Thoracic aorta (tissue), 2 donors: ENCODE results near the gene EXOC4. TPM values are rescaled to one million over a fixed set of nuclear protein-coding genes. Genes with fewer than 3 reads are reported as not detected.

Source experiments
- ATAC-seq: fragments of 150-250 bp; one replicate; pipeline ENCODE4 v1.8.0; 2017; ENCODE audit warnings: low read depth; ENCODE audit not compliant: insufficient number of reproducible peaks, low FRiP score
- DNase-seq: peaks from one replicate; pipeline ENCODE4 v3.0.0-alpha.2; 2020; ENCODE audit warnings: low spot score
- H3K27ac ChIP-seq, 2 donors: fragments of 200-600 bp; sonication (generic); 1 replicate in 1 of 2; 2 replicates in 1 of 2; pipeline ENCODE4 v1.5.1; 2016; ENCODE audit warnings: mild to moderate bottlenecking in 2 of 2, moderate library complexity in 2 of 2
- H3K27me3 ChIP-seq: fragments of 200-600 bp; sonication (generic); replicated peaks from 2 replicates; pipeline ENCODE4 v1.6.0; 2016; ENCODE audit warnings: mild to moderate bottlenecking; ENCODE audit not compliant: insufficient read depth
- H3K36me3 ChIP-seq: fragments of 200-600 bp; sonication (generic); one replicate; pipeline ENCODE4 v1.5.1; 2016
- H3K4me1 ChIP-seq, 2 donors: fragments of 200-600 bp; sonication (generic); 1 replicate in 1 of 2; 2 replicates in 1 of 2; pipeline versions ENCODE4 v1.5.1 to v1.6.0; 2016; ENCODE audit warnings: low read depth in 2 of 2, mild to moderate bottlenecking in 1 of 2; ENCODE audit not compliant: control insufficient read depth in 1 of 2
- H3K4me3 ChIP-seq: fragments of 200-600 bp; sonication (generic); 2 replicates; pipeline ENCODE4 v1.5.1; 2016; ENCODE audit warnings: mild to moderate bottlenecking
- H3K9me3 ChIP-seq: fragments of 200-600 bp; sonication (generic); 2 replicates; pipeline ENCODE4 v1.5.1; 2016
- total RNA-seq, 2 donors: library from RNA; depleted of rRNA; stranded (reverse); fragments of >200 nt; gene quantifications; one replicate each; pipeline versions ENCODE4 v1.1.0 to v1.2.3, GENCODE V29; 2016
- TF ChIP-seq, protein P1 (sequence below): fragments of 200-600 bp; sonication (generic); IDR thresholded peaks from one replicate; pipeline ENCODE4 v1.5.1; 2019; ENCODE audit warnings: antibody characterized with exemption

Gene EXOC4
- total RNA-seq, 2 donors from 2014 or later: 65.3 to 72.8 TPM

- H3K4me1 ChIP-seq: peaks cover 8 to 11% of the 10 kb centered on the region in 2 donors
These were observed 46.8 kb downstream of the EXOC4 start for GRCh38 chr7:133299676-133300075.

GRCh38 chr7:133300088-133300487, 47.2 kb downstream of the EXOC4 start:
- Histone ChIP-seq H3K4me1 (peaks cover 8 to 11% of the 10 kb centered on the region in 2 donors), H3K4me3 (no peak overlapping the region), H3K27ac (no peak overlapping the region), H3K36me3 (no peaks in the 10 kb centered on the region), H3K9me3 (no peaks in the 10 kb centered on the region), H3K27me3 (no peaks in the 10 kb centered on the region)
- DNase-seq: no peak
- no peak for ATAC-seq
- TF ChIP-seq, protein P1, sequence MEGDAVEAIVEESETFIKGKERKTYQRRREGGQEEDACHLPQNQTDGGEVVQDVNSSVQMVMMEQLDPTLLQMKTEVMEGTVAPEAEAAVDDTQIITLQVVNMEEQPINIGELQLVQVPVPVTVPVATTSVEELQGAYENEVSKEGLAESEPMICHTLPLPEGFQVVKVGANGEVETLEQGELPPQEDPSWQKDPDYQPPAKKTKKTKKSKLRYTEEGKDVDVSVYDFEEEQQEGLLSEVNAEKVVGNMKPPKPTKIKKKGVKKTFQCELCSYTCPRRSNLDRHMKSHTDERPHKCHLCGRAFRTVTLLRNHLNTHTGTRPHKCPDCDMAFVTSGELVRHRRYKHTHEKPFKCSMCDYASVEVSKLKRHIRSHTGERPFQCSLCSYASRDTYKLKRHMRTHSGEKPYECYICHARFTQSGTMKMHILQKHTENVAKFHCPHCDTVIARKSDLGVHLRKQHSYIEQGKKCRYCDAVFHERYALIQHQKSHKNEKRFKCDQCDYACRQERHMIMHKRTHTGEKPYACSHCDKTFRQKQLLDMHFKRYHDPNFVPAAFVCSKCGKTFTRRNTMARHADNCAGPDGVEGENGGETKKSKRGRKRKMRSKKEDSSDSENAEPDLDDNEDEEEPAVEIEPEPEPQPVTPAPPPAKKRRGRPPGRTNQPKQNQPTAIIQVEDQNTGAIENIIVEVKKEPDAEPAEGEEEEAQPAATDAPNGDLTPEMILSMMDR: no peak

More at GRCh38 chr7:133299676-133300075, 46.8 kb downstream of the EXOC4 start:
- TF ChIP-seq, protein P1: no peak
- no peak for DNase-seq
- Histone ChIP-seq H3K4me3 (no peak overlapping the region), H3K27ac (no peak overlapping the region), H3K27me3 (no peaks in the 10 kb centered on the region), H3K36me3 (no peaks in the 10 kb centered on the region), H3K9me3 (no peaks in the 10 kb centered on the region)
- ATAC-seq: no peak

DNA sequence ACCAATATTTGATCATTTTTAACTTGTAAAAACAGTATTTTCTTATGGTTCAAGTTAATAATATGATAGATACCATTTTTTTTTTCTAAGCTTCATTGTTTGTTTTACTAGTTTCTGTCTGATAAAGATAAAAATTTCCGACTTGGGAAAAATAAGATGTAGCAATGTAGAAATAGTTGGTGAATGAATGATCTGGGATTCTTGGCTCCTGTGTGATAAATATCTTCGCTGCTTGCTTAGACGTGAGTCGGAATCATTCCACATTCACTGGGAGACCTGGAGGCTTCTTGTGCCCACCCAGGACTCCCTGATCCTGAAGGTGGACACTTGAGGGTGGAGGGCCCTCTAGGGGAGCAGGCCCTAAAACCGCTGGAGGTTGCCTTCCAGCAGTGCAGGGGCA, 47.9 kb downstream of the EXOC4 start:
- no peak for ATAC-seq
- TF ChIP-seq, protein P1: no peak
- Histone ChIP-seq H3K36me3 (no peaks in the 10 kb centered on the region), H3K4me1 (peaks cover 8 to 11% of the 10 kb centered on the region in 2 donors), H3K27me3 (no peaks in the 10 kb centered on the region), H3K4me3 (no peak overlapping the region), H3K27ac (no peak overlapping the region), H3K9me3 (no peaks in the 10 kb centered on the region)
- DNase-seq: no peak

DNA sequence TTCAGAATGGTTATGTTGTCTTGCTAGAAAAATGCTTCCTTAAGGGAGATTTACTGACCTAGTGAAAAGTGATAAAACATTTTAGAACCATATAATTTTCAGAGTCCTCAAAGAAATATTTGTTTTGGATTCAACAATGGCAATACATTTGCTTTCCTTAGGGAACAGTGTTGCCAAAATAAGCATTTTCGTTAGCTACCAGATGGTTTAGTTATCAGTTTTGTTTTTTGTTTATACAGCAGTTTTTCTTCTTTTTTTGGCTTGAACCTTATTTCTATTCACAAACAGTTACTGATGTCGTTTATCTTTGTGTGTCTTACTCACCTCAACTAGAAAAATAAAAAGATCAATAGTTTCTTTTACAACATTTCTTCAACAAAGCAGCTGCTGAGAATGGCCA, 48.6 kb downstream of the EXOC4 start:
- peaks cover 8 to 11% of the 10 kb centered on the region in 2 donors for H3K4me1 ChIP-seq
- H3K4me3 ChIP-seq: no peak overlapping the region
- no peaks in the 10 kb centered on the region for H3K9me3 ChIP-seq
- no peaks in the 10 kb centered on the region for H3K27me3 ChIP-seq
- ATAC-seq (no peak), DNase-seq (no peak)
- TF ChIP-seq, protein P1: no peak
- H3K27ac ChIP-seq: no peak overlapping the region
- H3K36me3 ChIP-seq: peaks cover 4% of the 10 kb centered on the region

- Histone ChIP-seq H3K9me3 (no peaks in the 10 kb centered on the region), H3K27ac (no peak overlapping the region), H3K27me3 (no peaks in the 10 kb centered on the region), H3K4me1 (peaks cover 8 to 11% of the 10 kb centered on the region in 2 donors), H3K36me3 (peaks cover 14% of the 10 kb centered on the region), H3K4me3 (no peak overlapping the region)
- TF ChIP-seq, protein P1: no peak
- DNase-seq: no peak
- no peak for ATAC-seq
These were observed 50.5 kb downstream of the EXOC4 start for GRCh38 chr7:133303372-133303771.
